Heart right ventricle (tissue), 16 donors: ENCODE measurements around the gene ADAM17. TPM values are rescaled to one million over a fixed set of nuclear protein-coding genes. Genes with fewer than 3 reads are reported as not detected.

ENCODE experiments used
- ATAC-seq, 8 donors: fragments of 200-7000 bp; cut with Tn5 transposase; one replicate each; pipeline ENCODE4 v1.9.1; 2020; ENCODE audit warnings: mild to moderate bottlenecking in 8 of 8, moderate library complexity in 8 of 8, moderate number of reproducible peaks in 1 of 8
- DNase-seq, 2 donors: peaks; one replicate each; pipeline ENCODE4 v3.0.0-alpha.2; 2020
- H3K27ac ChIP-seq, 10 donors: fragments of 200-600 bp; sonication (generic) in 2 of 10; one replicate each; pipeline versions ENCODE4 v1.5.0 to v1.8.0; 2020 to 2022; ENCODE audit warnings: mild to moderate bottlenecking in 3 of 10
- H3K27me3 ChIP-seq, 7 donors: fragments of 200-600 bp; one replicate each; pipeline ENCODE4 v1.8.0; 2021 to 2022; ENCODE audit warnings: mild to moderate bottlenecking in 2 of 7
- H3K36me3 ChIP-seq, 9 donors: fragments of 200-600 bp; sonication (generic) in 1 of 9; one replicate each; pipeline versions ENCODE4 v1.5.0 to v1.8.0; 2020 to 2022; ENCODE audit warnings: mild to moderate bottlenecking in 2 of 9
- H3K4me1 ChIP-seq, 9 donors: fragments of 200-600 bp; sonication (generic) in 1 of 9; one replicate each; pipeline versions ENCODE4 v1.5.0 to v1.8.0; 2020 to 2022; ENCODE audit warnings: mild to moderate bottlenecking in 4 of 9
- H3K4me3 ChIP-seq, 10 donors: fragments of 200-600 bp; sonication (generic) in 2 of 10; one replicate each; pipeline versions ENCODE4 v1.5.0 to v1.8.0; 2020 to 2022; ENCODE audit warnings: mild to moderate bottlenecking in 7 of 10, moderate library complexity in 2 of 10
- H3K9me3 ChIP-seq, 11 donors: fragments of 200-600 bp in 10 of 11; sonication (generic) in 2 of 11; one replicate each; pipeline versions ENCODE4 v1.5.0 to v1.8.0; 2013 to 2022; ENCODE audit warnings: mild to moderate bottlenecking in 2 of 11, control low read depth in 1 of 11, moderate library complexity in 1 of 11
- CTCF ChIP-seq, 9 donors: fragments of 200-600 bp; sonication (generic) in 2 of 9; IDR thresholded peaks; one replicate each; pipeline versions ENCODE4 v1.5.0 to v1.8.0; 2021 to 2022; ENCODE audit warnings: antibody characterized with exemption in 9 of 9, mild to moderate bottlenecking in 5 of 9, moderate library complexity in 1 of 9
- WGBS, 2 donors: extraction: QIAGEN DNeasy Blood & Tissue Kit; methylation state at CpG; one replicate each; pipeline ENCODE4 v1.1.7; 2013; ENCODE audit warnings: inconsistent platforms in 1 of 2; 5-methylcytosine and 5-hydroxymethylcytosine counted together
- intact Hi-C, 10 donors: fragments of 100-400 bp; cut with DNase I; formaldehyde crosslinking; loops; one replicate each; pipeline versions ENCODE4 v1.11.1 to v1.14.2; 2022
- polyA plus RNA-seq, 2 donors: library from polyadenylated mRNA; stranded (reverse); fragments of 200-250 nt; gene quantifications; one replicate each; pipeline ENCODE4 v1.2.3, GENCODE V29; 2013
- total RNA-seq, 10 donors: library from RNA; stranded (reverse); fragmentation: NEBNext Ultra II Directional in 3 of 10; extraction: Animal tissue kit (Norgen Biotek cat#: 25700) in 3 of 10; gene quantifications; one replicate each; pipeline versions ENCODE4 v1.2.1 to v1.2.4, GENCODE V29; 2021 to 2023
- donor health status: Arrhythmogenic right ventricular cardiomyopathy.
- donor health status: ischemic (EF 13 %, LVEDD 7.1; RV severe dilation, severe dysfunction).
- donor health status: healthy with polysubstance abuse.
- donor health status: DM: no; HTN: yes; CAD: no.
- donor health status: DM: no; HTN: no; CAD: no.
- donor health status: ischemic (EF 25% LVEDD 6.9; RV normal size, moderate dysfunction).
- donor health status: ischemic (EF 25% LVEDD 5.7; RV mildly dilated, moderate dysfunction).
- donor health status: healthy.
- donor health status: DM: yes; HTN: yes; CAD: no.
- donor health status: Ischemic cardiomyopathy.
- donor health status: ischemic (EF 35%, LVEDD 5.7; RV mildly dilated, moderate dysfunction).
- donor health status: nonischemic (EF 11% LVEDD 7.7; RV severe dilation, severe dysfunction).
- donor health status: DM: yes; HTN: yes; CAD: no.
- donor health status: PGD.
- donor health status: ischemic (EF 29% LVEDD 5.4; RV normal size, mild dysfunction).
- donor health status: nonischemic (EF 23%, LVEDD 6.1; RV moderate dilation, normal function).

The ADAM17 gene
- total and polyA plus RNA-seq, 12 donors: 7.3 to 20.0 (median 13.8) TPM

- H3K4me3 ChIP-seq: no peak overlapping the region
- peaks cover 0 to 7% (median 0%) of the 10 kb centered on the region in 9 donors for H3K4me1 ChIP-seq
- H3K9me3 ChIP-seq: no peaks in the 10 kb centered on the region
- no peak for TF ChIP-seq CTCF (IDR thresholded peaks at IDR 0.05)
- peaks cover 0 to 82% (median 0%) of the 10 kb centered on the region in 9 donors for H3K36me3 ChIP-seq
- 86 to 90% methylated on average over 41 to 46 of the region's 46 CpGs for WGBS, 2 donors
- DNase-seq (no peak), ATAC-seq (no peak)
- H3K27me3 ChIP-seq: no peaks in the 10 kb centered on the region
- intact Hi-C loops: no loop called here
- no peak overlapping the region for H3K27ac ChIP-seq
Measured at GRCh38 chr2:9466147-9466683, 89.4 kb downstream of the ADAM17 start.

- peaks cover 0 to 87% (median 0%) of the 10 kb centered on the region in 9 donors for H3K36me3 ChIP-seq
- WGBS, 2 donors: 85 to 91% methylated on average over 7 of the region's 7 CpGs
- TF ChIP-seq CTCF (IDR thresholded peaks at IDR 0.05): no peak
Measured at GRCh38 chr2:9465170-9465569, 90.5 kb downstream of the ADAM17 start.

GRCh38 chr2:9463698-9464034 lies 92.0 kb downstream of the ADAM17 start:
- Histone ChIP-seq H3K4me3 (no peak overlapping the region), H3K4me1 (peaks cover 0 to 7% (median 0%) of the 10 kb centered on the region in 9 donors), H3K27ac (no peak overlapping the region), H3K27me3 (no peaks in the 10 kb centered on the region), H3K36me3 (peaks cover 0 to 94% (median 4%) of the 10 kb centered on the region in 9 donors), H3K9me3 (no peaks in the 10 kb centered on the region)
- 75 to 85% methylated on average over 7 of the region's 7 CpGs for WGBS, 2 donors
- DNase-seq: no peak
- intact Hi-C loops: no loop called here
- ATAC-seq: peak in 1 of 8 donors; percentile 35
- no peak for TF ChIP-seq CTCF (IDR thresholded peaks at IDR 0.05)

More at GRCh38 chr2:9465170-9465569, 90.5 kb downstream of the ADAM17 start:
- H3K27me3 ChIP-seq: no peaks in the 10 kb centered on the region
- DNase-seq (no peak), ATAC-seq (no peak)
- no peak overlapping the region for H3K4me3 ChIP-seq
- no peak overlapping the region for H3K27ac ChIP-seq
- H3K4me1 ChIP-seq: peaks cover 0 to 7% (median 0%) of the 10 kb centered on the region in 9 donors
- H3K9me3 ChIP-seq: no peaks in the 10 kb centered on the region
- intact Hi-C loops: no loop called here

GRCh38 chr2:9462886-9463697 lies 92.5 kb downstream of the ADAM17 start:
- peak in 1 of 8 donors; percentile 13 for ATAC-seq
- intact Hi-C loops: no loop called here

More at GRCh38 chr2:9462886-9463697, 92.5 kb downstream of the ADAM17 start:
- peaks cover 0 to 94% (median 4%) of the 10 kb centered on the region in 9 donors for H3K36me3 ChIP-seq
- no peaks in the 10 kb centered on the region for H3K27me3 ChIP-seq
- no peak overlapping the region for H3K4me3 ChIP-seq
- no peak for TF ChIP-seq CTCF (IDR thresholded peaks at IDR 0.05)
- peaks cover 0 to 7% (median 0%) of the 10 kb centered on the region in 9 donors for H3K4me1 ChIP-seq
- H3K9me3 ChIP-seq: no peaks in the 10 kb centered on the region
- H3K27ac ChIP-seq: no peak overlapping the region
- no peak for DNase-seq
- WGBS, 2 donors: 74 to 76% methylated on average over 6 of the region's 6 CpGs
